WTC11 (cell line): Measurements from ENCODE around the gene ADAM33. TPM values are rescaled to one million over a fixed set of nuclear protein-coding genes. Genes with fewer than 3 reads are reported as not detected.
A peak's percentile ranks its signal among the peaks of the same experiment; 100 is the strongest.

ENCODE experiments used
- ATAC-seq: fragments of 200-7000 bp; cut with Tn5 transposase; 2 replicates; pipeline ENCODE4 v1.10.0; 2021; ENCODE audit warnings: mild to moderate bottlenecking, moderate library complexity
- CTCF ChIA-PET: fragments of 300-600 bp; sonication (Branson Sonifier 250); formaldehyde crosslinking; loops from one replicate; lab custom pipeline; 2021; ENCODE audit warnings: antibody characterized with exemption; lab: Charles Lee
- POLR2A ChIA-PET: fragments of 350-600 bp; sonication (Branson Sonifier 250); formaldehyde crosslinking; loops from one replicate; lab custom pipeline; 2021; ENCODE audit warnings: antibody characterized with exemption; lab: Charles Lee
- DNase-seq: peaks from one replicate; pipeline ENCODE4 v3.0.0; 2021; ENCODE audit warnings: low spot score
- H3K27ac Mint-ChIP-seq: 2 replicates; pipeline ENCODE4 v1.8.0; 2021; ENCODE audit warnings: mixed read lengths
- H3K27me3 Mint-ChIP-seq: 2 replicates; pipeline ENCODE4 v1.8.0; 2021; ENCODE audit warnings: low read depth, mild to moderate bottlenecking, moderate library complexity, mixed read lengths
- H3K36me3 Mint-ChIP-seq: 2 replicates; pipeline ENCODE4 v1.8.0; 2021; ENCODE audit warnings: mixed read lengths
- H3K4me1 Mint-ChIP-seq: 2 replicates; pipeline ENCODE4 v1.8.0; 2022; ENCODE audit warnings: mixed read lengths
- H3K4me3 Mint-ChIP-seq: 2 replicates; pipeline ENCODE4 v1.8.0; 2021; ENCODE audit warnings: mild to moderate bottlenecking, moderate library complexity, mixed read lengths
- H3K9me3 Mint-ChIP-seq: 2 replicates; pipeline ENCODE4 v1.8.0; 2021; ENCODE audit warnings: mixed read lengths
- CBFB ChIP-seq: sonication (generic); formaldehyde crosslinking; IDR thresholded peaks from 2 replicates; pipeline ENCODE4 v1.8.1; 2022; ENCODE audit warnings: mild to moderate bottlenecking, low read depth, missing genetic modification reagents
- CREM ChIP-seq: sonication (generic); formaldehyde crosslinking; IDR thresholded peaks from 2 replicates; pipeline ENCODE4 v1.8.1; 2022; ENCODE audit warnings: mild to moderate bottlenecking, missing genetic modification reagents, moderate library complexity
- ETV6 ChIP-seq: sonication (generic); formaldehyde crosslinking; IDR thresholded peaks from 2 replicates; pipeline ENCODE4 v1.8.1; 2022; ENCODE audit warnings: mild to moderate bottlenecking, missing genetic modification reagents
- FOXJ3 ChIP-seq: sonication (generic); formaldehyde crosslinking; IDR thresholded peaks from 2 replicates; pipeline ENCODE4 v1.9.0; 2021; ENCODE audit warnings: missing genetic modification reagents, mild to moderate bottlenecking, borderline replicate concordance
- HMGA2 ChIP-seq: fragments of 250-450 bp; sonication (Bioruptor Pico); IDR thresholded peaks from 2 replicates; pipeline ENCODE4 v1.4.0; 2021; ENCODE audit warnings: mild to moderate bottlenecking, moderate library complexity
- KAT7 ChIP-seq: sonication (generic); formaldehyde crosslinking; IDR thresholded peaks from 2 replicates; pipeline ENCODE4 v1.8.1; 2023; ENCODE audit warnings: missing genetic modification reagents, mild to moderate bottlenecking, borderline replicate concordance
- NFATC4 ChIP-seq: fragments of 250-450 bp; sonication (Bioruptor Pico); IDR thresholded peaks from 2 replicates; pipeline ENCODE4 v1.9.0; 2021; ENCODE audit warnings: mild to moderate bottlenecking
- NFYB ChIP-seq: sonication (generic); formaldehyde crosslinking; conservative IDR thresholded peaks from 2 replicates; pipeline ENCODE4 v1.8.0; 2022; ENCODE audit warnings: low read depth, missing genetic modification reagents
- RORB ChIP-seq: fragments of 250-450 bp; sonication (Bioruptor Pico); IDR thresholded peaks from 2 replicates; pipeline ENCODE4 v1.9.0; 2021; ENCODE audit warnings: mild to moderate bottlenecking
- SMAD4 ChIP-seq: sonication (generic); formaldehyde crosslinking; IDR thresholded peaks from 2 replicates; pipeline ENCODE4 v1.8.0; 2022; ENCODE audit warnings: mild to moderate bottlenecking, missing genetic modification reagents
- SP1 ChIP-seq: sonication (generic); formaldehyde crosslinking; conservative IDR thresholded peaks from 2 replicates; pipeline ENCODE4 v1.8.1; 2022; ENCODE audit warnings: missing genetic modification reagents
- TEAD4 ChIP-seq: sonication (generic); formaldehyde crosslinking; IDR thresholded peaks from 2 replicates; pipeline ENCODE4 v1.8.0; 2022; ENCODE audit warnings: mild to moderate bottlenecking, missing genetic modification reagents
- TP53 ChIP-seq: sonication (generic); formaldehyde crosslinking; IDR thresholded peaks from 2 replicates; pipeline ENCODE4 v1.8.1; 2023; ENCODE audit warnings: mild to moderate bottlenecking, missing genetic modification reagents
- ZNF219 ChIP-seq: sonication (generic); formaldehyde crosslinking; IDR thresholded peaks from 2 replicates; pipeline ENCODE4 v1.8.0; 2023; ENCODE audit warnings: missing genetic modification reagents, mild to moderate bottlenecking, borderline replicate concordance
- total RNA-seq: library from RNA; stranded (reverse); gene quantifications from 3 replicates; pipeline ENCODE4 v1.2.3, GENCODE V29; 2021
- TF ChIP-seq, protein P1 (sequence below): sonication (generic); formaldehyde crosslinking; IDR thresholded peaks from 2 replicates; pipeline ENCODE4 v1.8.0; 2022; ENCODE audit warnings: mild to moderate bottlenecking, missing genetic modification reagents
- TF ChIP-seq, protein P2 (sequence below): fragments of 200-600 bp; IDR thresholded peaks from 2 replicates; pipeline ENCODE4 v1.8.0; 2022; ENCODE audit warnings: antibody characterized with exemption
- TF ChIP-seq, protein P3 (sequence below): sonication (generic); formaldehyde crosslinking; IDR thresholded peaks from 2 replicates; pipeline ENCODE4 v1.8.1; 2022; ENCODE audit warnings: mild to moderate bottlenecking, missing genetic modification reagents, moderate library complexity, borderline replicate concordance
- TF ChIP-seq, protein P4 (sequence below): sonication (generic); formaldehyde crosslinking; IDR thresholded peaks from 2 replicates; pipeline ENCODE4 v1.8.1; 2023; ENCODE audit warnings: mild to moderate bottlenecking, missing genetic modification reagents, borderline replicate concordance
- TF ChIP-seq, protein P5 (sequence below): sonication (generic); formaldehyde crosslinking; IDR thresholded peaks from 2 replicates; pipeline ENCODE4 v1.8.1; 2023; ENCODE audit warnings: mild to moderate bottlenecking, missing genetic modification reagents, moderate library complexity
- TF ChIP-seq, protein P6 (sequence below): sonication (generic); formaldehyde crosslinking; IDR thresholded peaks from 2 replicates; pipeline ENCODE4 v1.8.1; 2023; ENCODE audit warnings: mild to moderate bottlenecking, missing genetic modification reagents

The ADAM33 gene
- total RNA-seq, 1 experiment from 2014 or later = 5.3 TPM

DNA sequence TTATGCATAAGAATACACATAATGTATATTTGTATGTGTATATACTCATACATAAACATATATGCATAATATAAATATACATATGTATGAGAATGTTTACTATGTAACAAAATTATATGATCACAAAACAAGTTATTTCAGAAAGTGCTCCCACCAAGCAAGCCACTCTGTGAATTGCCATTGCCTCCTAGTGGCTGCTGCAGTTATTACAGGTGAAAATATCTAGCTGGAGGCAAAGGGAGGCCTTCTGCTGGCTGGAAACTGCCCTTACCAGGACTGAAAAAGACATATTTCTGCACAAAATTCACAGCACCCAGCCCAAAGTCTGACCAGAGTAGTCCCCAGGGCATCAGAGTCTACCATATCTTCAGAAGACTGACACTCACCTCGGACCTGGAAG is 14.4 kb upstream of the ADAM33 start:
- ATAC-seq (no peak), DNase-seq (no peak)
- TF ChIP-seq, protein P1, sequence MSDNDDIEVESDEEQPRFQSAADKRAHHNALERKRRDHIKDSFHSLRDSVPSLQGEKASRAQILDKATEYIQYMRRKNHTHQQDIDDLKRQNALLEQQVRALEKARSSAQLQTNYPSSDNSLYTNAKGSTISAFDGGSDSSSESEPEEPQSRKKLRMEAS (CRISPR knock-in tag) = no peak
- TF ChIP-seq, protein P2, sequence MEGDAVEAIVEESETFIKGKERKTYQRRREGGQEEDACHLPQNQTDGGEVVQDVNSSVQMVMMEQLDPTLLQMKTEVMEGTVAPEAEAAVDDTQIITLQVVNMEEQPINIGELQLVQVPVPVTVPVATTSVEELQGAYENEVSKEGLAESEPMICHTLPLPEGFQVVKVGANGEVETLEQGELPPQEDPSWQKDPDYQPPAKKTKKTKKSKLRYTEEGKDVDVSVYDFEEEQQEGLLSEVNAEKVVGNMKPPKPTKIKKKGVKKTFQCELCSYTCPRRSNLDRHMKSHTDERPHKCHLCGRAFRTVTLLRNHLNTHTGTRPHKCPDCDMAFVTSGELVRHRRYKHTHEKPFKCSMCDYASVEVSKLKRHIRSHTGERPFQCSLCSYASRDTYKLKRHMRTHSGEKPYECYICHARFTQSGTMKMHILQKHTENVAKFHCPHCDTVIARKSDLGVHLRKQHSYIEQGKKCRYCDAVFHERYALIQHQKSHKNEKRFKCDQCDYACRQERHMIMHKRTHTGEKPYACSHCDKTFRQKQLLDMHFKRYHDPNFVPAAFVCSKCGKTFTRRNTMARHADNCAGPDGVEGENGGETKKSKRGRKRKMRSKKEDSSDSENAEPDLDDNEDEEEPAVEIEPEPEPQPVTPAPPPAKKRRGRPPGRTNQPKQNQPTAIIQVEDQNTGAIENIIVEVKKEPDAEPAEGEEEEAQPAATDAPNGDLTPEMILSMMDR = peak; percentile 67; the same call in 1 of the 2 replicates
- no peaks in the 10 kb centered on the region for H3K9me3 Mint-ChIP-seq
- no peaks in the 10 kb centered on the region for H3K4me1 Mint-ChIP-seq
- H3K36me3 Mint-ChIP-seq = no peaks in the 10 kb centered on the region
- CTCF ChIA-PET = interaction anchor here (0.6 to 8.0 kb wide), 31 partner anchors 9 to 133 kb away, joined by 3 to 70 read pairs (median 6); partner anchors contain the start of genes ADAM33, ADISSP, GFRA4 and HSPA12B
- no peak overlapping the region for H3K27ac Mint-ChIP-seq
- no peak overlapping the region for H3K4me3 Mint-ChIP-seq
- no peaks in the 10 kb centered on the region for H3K27me3 Mint-ChIP-seq
- POLR2A ChIA-PET = no interaction called here

DNA sequence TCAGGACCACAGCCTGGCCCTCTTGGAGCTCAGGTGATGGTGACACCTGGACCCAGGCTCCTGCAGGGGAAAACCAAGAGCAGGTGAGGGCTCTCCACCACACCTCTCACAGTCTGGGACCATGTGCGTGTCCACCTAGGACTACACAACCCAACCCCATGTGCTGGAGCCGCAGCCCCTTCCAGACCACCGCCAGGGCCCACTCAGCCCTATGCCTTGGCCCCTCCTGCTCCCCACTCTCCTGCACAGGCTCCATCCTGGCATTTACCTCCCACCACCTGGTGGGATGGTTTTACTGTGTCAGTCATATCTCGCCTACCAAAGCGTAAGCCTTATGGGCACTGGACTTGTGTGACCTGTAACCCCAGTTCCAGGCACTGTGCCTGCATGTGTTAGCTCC is 13.1 kb upstream of the ADAM33 start:
- no peaks in the 10 kb centered on the region for H3K9me3 Mint-ChIP-seq
- no peaks in the 10 kb centered on the region for H3K36me3 Mint-ChIP-seq
- no peaks in the 10 kb centered on the region for H3K27me3 Mint-ChIP-seq
- POLR2A ChIA-PET = no interaction called here
- H3K4me1 Mint-ChIP-seq = no peaks in the 10 kb centered on the region
- no peak for DNase-seq
- ATAC-seq = no peak
- H3K4me3 Mint-ChIP-seq = no peak overlapping the region
- H3K27ac Mint-ChIP-seq = no peak overlapping the region
- CTCF ChIA-PET = interaction anchor here (0.7 to 8.0 kb wide), 9 partner anchors 9 to 62 kb away, joined by 3 to 70 read pairs (median 7); partner anchors contain the start of gene ADAM33
- no peak for TF ChIP-seq CBFB (CRISPR knock-in tag)

DNA sequence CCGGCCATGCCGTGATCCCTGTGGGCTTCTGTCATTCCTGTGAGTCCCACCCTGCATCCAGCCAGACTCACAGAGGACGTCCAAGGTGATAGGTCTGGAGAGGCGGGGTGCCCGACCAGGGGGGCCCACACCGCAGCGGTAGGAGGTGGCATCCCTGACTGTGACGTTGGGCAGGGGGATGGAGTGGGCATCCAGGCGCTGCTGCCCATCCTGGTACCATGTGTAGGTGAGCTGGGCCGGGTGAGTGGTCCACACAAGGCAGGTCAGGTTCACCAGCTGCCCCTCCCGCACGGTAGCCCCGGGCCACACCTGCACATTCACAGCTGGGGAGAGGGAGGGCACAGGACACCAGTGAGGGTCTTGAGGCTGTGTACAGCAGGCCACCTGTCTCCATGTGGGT is 11.6 kb upstream of the ADAM33 start:
- no peaks in the 10 kb centered on the region for H3K9me3 Mint-ChIP-seq
- H3K4me1 Mint-ChIP-seq = no peaks in the 10 kb centered on the region
- no peak for DNase-seq
- ChIA-PET POLR2A (no interaction called here), CTCF (interaction anchor here (0.6 to 8.0 kb wide), 6 partner anchors 13 to 161 kb away, joined by 3 to 70 read pairs (median 5); partner anchors contain the start of gene ADAM33)
- ATAC-seq = no peak
- H3K36me3 Mint-ChIP-seq = no peaks in the 10 kb centered on the region
- TF ChIP-seq NFATC4 (no peak), RORB (CRISPR knock-in tag) (no peak)
- H3K27me3 Mint-ChIP-seq = no peaks in the 10 kb centered on the region
- H3K4me3 Mint-ChIP-seq = no peak overlapping the region
- H3K27ac Mint-ChIP-seq = no peak overlapping the region

DNA sequence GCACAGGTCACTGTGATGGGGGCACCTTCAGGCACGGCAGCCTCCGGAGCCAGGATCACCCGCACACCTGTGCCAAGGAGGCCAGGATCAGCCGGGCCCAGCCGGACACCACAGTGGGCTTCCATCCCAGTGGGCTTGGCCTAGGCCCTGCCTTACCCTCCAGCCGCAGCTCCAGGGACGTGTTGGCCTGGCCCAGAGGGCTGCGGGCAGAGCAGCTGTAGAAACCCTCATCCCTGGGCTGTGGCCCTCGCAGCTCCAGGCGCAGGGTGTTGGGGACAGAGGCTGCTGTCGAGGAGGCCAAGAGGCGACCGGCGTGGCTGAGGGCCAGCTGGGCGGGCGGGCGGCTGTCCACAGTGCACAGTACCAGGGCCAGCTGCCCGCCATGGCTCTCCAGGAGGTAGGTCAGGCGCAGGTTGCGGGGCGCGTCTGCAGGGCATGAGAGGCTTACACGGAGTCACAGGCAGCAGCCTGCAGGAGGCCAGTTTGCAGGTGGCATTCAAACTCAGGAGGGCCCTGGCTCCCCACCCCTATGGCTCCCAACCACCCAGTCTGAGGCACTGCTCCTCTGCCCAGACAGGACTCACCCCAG is 11.0 kb upstream of the ADAM33 start:
- ChIA-PET CTCF (interaction anchor here (1.1 to 1.8 kb wide), 3 partner anchors 18 to 57 kb away, joined by 3 to 6 read pairs (median 4); no protein-coding TSS in a partner anchor), POLR2A (no interaction called here)
- Mint-ChIP-seq H3K27ac (no peak overlapping the region), H3K36me3 (no peaks in the 10 kb centered on the region), H3K4me3 (no peak overlapping the region), H3K27me3 (no peaks in the 10 kb centered on the region), H3K4me1 (peaks cover 3% of the 10 kb centered on the region), H3K9me3 (peaks cover 2% of the 10 kb centered on the region; the same call in 1 of the 2 replicates)
- no peak for DNase-seq
- no peak for ATAC-seq
- TF ChIP-seq KAT7 (CRISPR knock-in tag) (no peak), ZNF219 (CRISPR knock-in tag) (no peak), FOXJ3 (no peak), CREM (CRISPR knock-in tag) (no peak), NFYB (no peak), TEAD4 (no peak), HMGA2 (no peak), TP53 (CRISPR knock-in tag) (no peak), ETV6 (no peak), SMAD4 (CRISPR knock-in tag) (no peak), SP1 (CRISPR knock-in tag) (no peak)
- TF ChIP-seq, protein P3, sequence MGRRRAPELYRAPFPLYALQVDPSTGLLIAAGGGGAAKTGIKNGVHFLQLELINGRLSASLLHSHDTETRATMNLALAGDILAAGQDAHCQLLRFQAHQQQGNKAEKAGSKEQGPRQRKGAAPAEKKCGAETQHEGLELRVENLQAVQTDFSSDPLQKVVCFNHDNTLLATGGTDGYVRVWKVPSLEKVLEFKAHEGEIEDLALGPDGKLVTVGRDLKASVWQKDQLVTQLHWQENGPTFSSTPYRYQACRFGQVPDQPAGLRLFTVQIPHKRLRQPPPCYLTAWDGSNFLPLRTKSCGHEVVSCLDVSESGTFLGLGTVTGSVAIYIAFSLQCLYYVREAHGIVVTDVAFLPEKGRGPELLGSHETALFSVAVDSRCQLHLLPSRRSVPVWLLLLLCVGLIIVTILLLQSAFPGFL (CRISPR knock-in tag) = no peak
- TF ChIP-seq, protein P4, sequence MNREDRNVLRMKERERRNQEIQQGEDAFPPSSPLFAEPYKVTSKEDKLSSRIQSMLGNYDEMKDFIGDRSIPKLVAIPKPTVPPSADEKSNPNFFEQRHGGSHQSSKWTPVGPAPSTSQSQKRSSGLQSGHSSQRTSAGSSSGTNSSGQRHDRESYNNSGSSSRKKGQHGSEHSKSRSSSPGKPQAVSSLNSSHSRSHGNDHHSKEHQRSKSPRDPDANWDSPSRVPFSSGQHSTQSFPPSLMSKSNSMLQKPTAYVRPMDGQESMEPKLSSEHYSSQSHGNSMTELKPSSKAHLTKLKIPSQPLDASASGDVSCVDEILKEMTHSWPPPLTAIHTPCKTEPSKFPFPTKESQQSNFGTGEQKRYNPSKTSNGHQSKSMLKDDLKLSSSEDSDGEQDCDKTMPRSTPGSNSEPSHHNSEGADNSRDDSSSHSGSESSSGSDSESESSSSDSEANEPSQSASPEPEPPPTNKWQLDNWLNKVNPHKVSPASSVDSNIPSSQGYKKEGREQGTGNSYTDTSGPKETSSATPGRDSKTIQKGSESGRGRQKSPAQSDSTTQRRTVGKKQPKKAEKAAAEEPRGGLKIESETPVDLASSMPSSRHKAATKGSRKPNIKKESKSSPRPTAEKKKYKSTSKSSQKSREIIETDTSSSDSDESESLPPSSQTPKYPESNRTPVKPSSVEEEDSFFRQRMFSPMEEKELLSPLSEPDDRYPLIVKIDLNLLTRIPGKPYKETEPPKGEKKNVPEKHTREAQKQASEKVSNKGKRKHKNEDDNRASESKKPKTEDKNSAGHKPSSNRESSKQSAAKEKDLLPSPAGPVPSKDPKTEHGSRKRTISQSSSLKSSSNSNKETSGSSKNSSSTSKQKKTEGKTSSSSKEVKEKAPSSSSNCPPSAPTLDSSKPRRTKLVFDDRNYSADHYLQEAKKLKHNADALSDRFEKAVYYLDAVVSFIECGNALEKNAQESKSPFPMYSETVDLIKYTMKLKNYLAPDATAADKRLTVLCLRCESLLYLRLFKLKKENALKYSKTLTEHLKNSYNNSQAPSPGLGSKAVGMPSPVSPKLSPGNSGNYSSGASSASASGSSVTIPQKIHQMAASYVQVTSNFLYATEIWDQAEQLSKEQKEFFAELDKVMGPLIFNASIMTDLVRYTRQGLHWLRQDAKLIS (CRISPR knock-in tag) = no peak
- TF ChIP-seq, protein P5, sequence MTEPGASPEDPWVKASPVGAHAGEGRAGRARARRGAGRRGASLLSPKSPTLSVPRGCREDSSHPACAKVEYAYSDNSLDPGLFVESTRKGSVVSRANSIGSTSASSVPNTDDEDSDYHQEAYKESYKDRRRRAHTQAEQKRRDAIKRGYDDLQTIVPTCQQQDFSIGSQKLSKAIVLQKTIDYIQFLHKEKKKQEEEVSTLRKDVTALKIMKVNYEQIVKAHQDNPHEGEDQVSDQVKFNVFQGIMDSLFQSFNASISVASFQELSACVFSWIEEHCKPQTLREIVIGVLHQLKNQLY (CRISPR knock-in tag) = no peak
- TF ChIP-seq, protein P6, sequence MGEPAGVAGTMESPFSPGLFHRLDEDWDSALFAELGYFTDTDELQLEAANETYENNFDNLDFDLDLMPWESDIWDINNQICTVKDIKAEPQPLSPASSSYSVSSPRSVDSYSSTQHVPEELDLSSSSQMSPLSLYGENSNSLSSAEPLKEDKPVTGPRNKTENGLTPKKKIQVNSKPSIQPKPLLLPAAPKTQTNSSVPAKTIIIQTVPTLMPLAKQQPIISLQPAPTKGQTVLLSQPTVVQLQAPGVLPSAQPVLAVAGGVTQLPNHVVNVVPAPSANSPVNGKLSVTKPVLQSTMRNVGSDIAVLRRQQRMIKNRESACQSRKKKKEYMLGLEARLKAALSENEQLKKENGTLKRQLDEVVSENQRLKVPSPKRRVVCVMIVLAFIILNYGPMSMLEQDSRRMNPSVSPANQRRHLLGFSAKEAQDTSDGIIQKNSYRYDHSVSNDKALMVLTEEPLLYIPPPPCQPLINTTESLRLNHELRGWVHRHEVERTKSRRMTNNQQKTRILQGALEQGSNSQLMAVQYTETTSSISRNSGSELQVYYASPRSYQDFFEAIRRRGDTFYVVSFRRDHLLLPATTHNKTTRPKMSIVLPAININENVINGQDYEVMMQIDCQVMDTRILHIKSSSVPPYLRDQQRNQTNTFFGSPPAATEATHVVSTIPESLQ (CRISPR knock-in tag) = no peak
